Panc1 (cell line): Measurements from ENCODE around the gene PCMTD2. TPM values are rescaled to one million over a fixed set of nuclear protein-coding genes. Genes with fewer than 3 reads are reported as not detected.
"Not testable (repeated sequence)": the region's sequence is repeated elsewhere in the genome, so short reads cannot be mapped to it uniquely, and the experiment has no call there.

ENCODE experiments used
- ATAC-seq: fragments of 200-7000 bp; cut with Tn5 transposase; 2 replicates; pipeline ENCODE4 v1.9.1; 2020; ENCODE audit warnings: mild to moderate bottlenecking, moderate library complexity
- BruUV-seq: library from RNA; stranded (reverse); fragments of 400-500 nt; replicated peaks from 2 replicates; lab custom pipeline; 2021; lab: Mats Ljungman, UMichigan
- CTCF ChIA-PET: fragments of 300-600 bp; sonication (Branson Sonifier 250); formaldehyde crosslinking; loops from one replicate; lab custom pipeline; 2022; ENCODE audit warnings: antibody characterized with exemption; lab: Charles Lee
- POLR2A ChIA-PET: fragments of 300-600 bp; sonication (Branson Sonifier 250); formaldehyde crosslinking; loops from one replicate; lab custom pipeline; 2022; ENCODE audit warnings: antibody characterized with exemption; lab: Charles Lee
- DNase-seq: peaks from one replicate; pipeline ENCODE4 v3.0.0-alpha.2; 2010; ENCODE audit warnings: low read depth, low spot score
- H3K27ac ChIP-seq: 2 replicates; pipeline ENCODE4 v1.5.1; 2011; ENCODE audit warnings: mild to moderate bottlenecking, low read length, inconsistent platforms
- H3K27me3 ChIP-seq: fragments of 200-500 bp; sonication (Bioruptor generic); 2 replicates; pipeline ENCODE4 v1.6.0; 2014; ENCODE audit warnings: low read length, inconsistent platforms; ENCODE audit not compliant: control insufficient read depth, insufficient read depth
- H3K36me3 ChIP-seq: fragments of 200-500 bp; sonication (Bioruptor generic); 2 replicates; pipeline ENCODE4 v1.5.1; 2014; ENCODE audit warnings: inconsistent platforms, mild to moderate bottlenecking, low read length, moderate library complexity; ENCODE audit not compliant: control insufficient read depth, insufficient read depth
- H3K4me1 ChIP-seq: 2 replicates; pipeline ENCODE4 v1.5.1; 2011; ENCODE audit warnings: inconsistent platforms, mild to moderate bottlenecking, low read length, moderate library complexity; ENCODE audit not compliant: control insufficient read depth, insufficient read depth
- H3K4me3 ChIP-seq, 2 experiments: 2 replicates each; pipeline ENCODE4 v1.5.1; 2011 to 2012; ENCODE audit warnings: low read depth in 2 of 2, low read length in 2 of 2, mild to moderate bottlenecking in 2 of 2, inconsistent platforms in 1 of 2, moderate library complexity in 1 of 2
- H3K9me3 ChIP-seq: fragments of 200-500 bp; sonication (Bioruptor generic); 2 replicates; pipeline ENCODE4 v1.5.1; 2014; ENCODE audit warnings: low read depth, mild to moderate bottlenecking, inconsistent platforms, low read length, moderate library complexity; ENCODE audit not compliant: control insufficient read depth, insufficient read depth
- in situ Hi-C: cut with HindIII; loops from 2 replicates; pipeline ENCODE4 v1.10.0; 2016; ENCODE audit warnings: low sequenced_read_pairs, low pct_unique_long_range_greater_than_20kb
- intact Hi-C: fragments of 100-400 bp; cut with micrococcal nuclease; formaldehyde crosslinking; loops from one replicate; pipeline ENCODE4 v1.10.0; 2022; ENCODE audit not compliant: unreplicated experiment
- total RNA-seq: library from RNA; stranded (reverse); gene quantifications from one replicate; pipeline ENCODE4 v1.2.1, GENCODE V29; 2021; ENCODE audit not compliant: unreplicated experiment
- TF ChIP-seq, protein P1 (sequence below): fragments of 450-650 bp; IDR thresholded peaks from 2 replicates; pipeline ENCODE4 v1.5.1; 2017; ENCODE audit warnings: mild to moderate bottlenecking

The PCMTD2 gene
- total RNA-seq, 1 experiment from 2014 or later = 35.0 TPM

DNA sequence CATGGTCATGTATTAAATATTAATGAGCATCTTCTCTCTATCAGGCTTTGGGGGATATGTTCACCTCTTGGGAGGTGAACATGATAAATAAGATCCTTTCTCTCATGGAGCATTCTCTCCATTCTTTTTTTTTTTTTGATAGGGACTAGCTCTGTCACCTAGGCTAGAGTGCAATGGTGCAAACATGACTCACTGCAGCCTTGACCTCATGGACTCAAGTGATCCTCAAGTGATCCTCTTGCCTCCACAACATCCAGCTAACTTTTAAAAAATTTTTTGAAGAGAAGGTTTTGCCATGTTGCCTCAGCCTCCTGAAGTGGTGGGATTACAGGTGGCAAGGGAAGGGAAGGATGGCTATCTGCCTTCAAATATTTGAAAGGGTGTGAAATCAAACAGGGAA lies 59.8 kb downstream of the PCMTD2 start:
- H3K27ac ChIP-seq, BruUV-seq, H3K4me1 ChIP-seq, in situ Hi-C loops, intact Hi-C loops, ATAC-seq, H3K36me3 ChIP-seq, POLR2A ChIA-PET, CTCF ChIA-PET, H3K4me3 ChIP-seq, H3K27me3 ChIP-seq, H3K9me3 ChIP-seq, DNase-seq: not testable (repeated sequence)

DNA sequence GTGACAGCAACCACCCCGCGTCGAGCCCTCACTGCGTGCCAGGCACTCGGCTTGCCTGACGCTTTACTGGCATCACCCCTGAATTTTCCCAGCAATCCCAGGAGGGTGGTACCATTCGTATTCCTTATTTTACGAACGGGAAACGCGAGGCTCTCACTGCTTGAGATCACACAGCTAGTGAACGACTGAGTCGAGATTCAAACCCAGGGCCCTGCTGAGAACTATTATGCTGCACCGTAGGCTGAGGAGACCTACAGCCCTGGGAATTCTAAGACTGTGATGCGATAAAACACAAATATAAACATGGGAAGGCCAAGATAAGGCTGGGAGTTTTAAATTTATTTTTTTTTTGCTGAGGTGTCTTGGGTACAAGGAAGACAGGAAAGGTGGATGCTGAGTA lies 60.3 kb downstream of the PCMTD2 start:
- CTCF ChIA-PET, H3K27ac ChIP-seq, H3K27me3 ChIP-seq, intact Hi-C loops, in situ Hi-C loops, POLR2A ChIA-PET, H3K9me3 ChIP-seq, H3K4me3 ChIP-seq, BruUV-seq, H3K4me1 ChIP-seq, H3K36me3 ChIP-seq, DNase-seq: not testable (repeated sequence)
- peak; percentile 12; the same call in 1 of the 2 replicates for ATAC-seq

DNA sequence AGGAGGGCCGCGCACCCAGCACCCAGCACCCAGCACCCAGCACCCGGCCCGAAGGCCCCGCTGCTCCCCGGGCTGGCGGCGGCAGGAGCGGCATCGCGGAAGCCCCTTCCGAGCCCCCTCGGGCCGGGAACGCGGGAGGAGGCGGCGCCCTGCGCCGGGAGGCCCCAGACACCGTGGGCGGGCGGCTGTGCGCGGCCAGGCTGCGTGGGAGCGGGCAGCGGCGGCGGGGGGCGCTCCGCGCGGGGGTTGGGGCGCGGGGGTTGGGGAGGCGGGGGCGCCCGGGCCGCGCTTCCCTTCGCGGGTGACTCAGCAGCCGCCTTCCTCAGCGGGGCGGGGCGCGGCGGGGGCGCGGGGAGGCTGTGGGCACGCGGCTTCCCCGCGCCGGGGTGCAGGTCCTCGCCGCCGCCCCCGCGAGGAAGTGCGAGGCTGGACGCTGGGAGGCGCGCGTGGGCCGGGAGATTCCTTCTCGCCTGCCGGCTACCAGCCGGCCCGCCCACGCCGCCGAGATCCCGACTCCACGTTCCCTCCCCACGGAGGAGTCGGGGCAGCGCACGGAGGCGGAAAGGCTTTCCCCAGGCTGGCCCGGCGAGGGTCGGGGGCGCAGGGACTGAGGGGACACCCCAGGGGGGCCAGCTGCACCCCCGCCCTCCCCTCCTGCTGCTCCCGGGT lies 61.0 kb downstream of the PCMTD2 start:
- ATAC-seq = peak; percentile 83
- H3K27ac ChIP-seq, POLR2A ChIA-PET, DNase-seq, H3K9me3 ChIP-seq, CTCF ChIA-PET, in situ Hi-C loops, H3K36me3 ChIP-seq, H3K4me1 ChIP-seq, H3K27me3 ChIP-seq, BruUV-seq, intact Hi-C loops: not testable (repeated sequence)
- TF ChIP-seq, protein P1, sequence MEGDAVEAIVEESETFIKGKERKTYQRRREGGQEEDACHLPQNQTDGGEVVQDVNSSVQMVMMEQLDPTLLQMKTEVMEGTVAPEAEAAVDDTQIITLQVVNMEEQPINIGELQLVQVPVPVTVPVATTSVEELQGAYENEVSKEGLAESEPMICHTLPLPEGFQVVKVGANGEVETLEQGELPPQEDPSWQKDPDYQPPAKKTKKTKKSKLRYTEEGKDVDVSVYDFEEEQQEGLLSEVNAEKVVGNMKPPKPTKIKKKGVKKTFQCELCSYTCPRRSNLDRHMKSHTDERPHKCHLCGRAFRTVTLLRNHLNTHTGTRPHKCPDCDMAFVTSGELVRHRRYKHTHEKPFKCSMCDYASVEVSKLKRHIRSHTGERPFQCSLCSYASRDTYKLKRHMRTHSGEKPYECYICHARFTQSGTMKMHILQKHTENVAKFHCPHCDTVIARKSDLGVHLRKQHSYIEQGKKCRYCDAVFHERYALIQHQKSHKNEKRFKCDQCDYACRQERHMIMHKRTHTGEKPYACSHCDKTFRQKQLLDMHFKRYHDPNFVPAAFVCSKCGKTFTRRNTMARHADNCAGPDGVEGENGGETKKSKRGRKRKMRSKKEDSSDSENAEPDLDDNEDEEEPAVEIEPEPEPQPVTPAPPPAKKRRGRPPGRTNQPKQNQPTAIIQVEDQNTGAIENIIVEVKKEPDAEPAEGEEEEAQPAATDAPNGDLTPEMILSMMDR = peak; percentile 59
- 0 out of 4 replicates have a peak overlapping the region, but pooled peaks have one; percentile 16 for H3K4me3 ChIP-seq

DNA sequence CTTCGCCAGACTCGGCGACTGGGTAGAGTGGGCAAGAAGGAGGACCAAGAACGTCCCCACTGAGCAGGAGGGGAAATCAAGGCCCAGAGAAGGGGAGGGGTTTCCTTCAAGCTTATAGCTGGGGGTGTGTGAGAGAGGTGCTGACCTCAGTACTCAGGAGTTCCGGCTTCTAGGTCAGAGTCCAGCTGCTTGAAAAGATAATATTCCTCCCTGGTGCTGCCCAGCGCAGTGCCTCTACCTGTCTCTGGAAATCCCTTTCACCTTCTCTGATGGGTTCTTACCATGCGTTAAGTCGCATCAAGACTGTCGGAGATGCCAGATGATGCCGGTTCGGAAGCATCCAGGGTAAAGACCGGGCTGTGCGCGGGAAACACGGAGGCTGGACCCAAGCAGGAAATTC lies 61.8 kb downstream of the PCMTD2 start:
- in situ Hi-C loops, H3K4me1 ChIP-seq, DNase-seq: not testable (repeated sequence)

DNA sequence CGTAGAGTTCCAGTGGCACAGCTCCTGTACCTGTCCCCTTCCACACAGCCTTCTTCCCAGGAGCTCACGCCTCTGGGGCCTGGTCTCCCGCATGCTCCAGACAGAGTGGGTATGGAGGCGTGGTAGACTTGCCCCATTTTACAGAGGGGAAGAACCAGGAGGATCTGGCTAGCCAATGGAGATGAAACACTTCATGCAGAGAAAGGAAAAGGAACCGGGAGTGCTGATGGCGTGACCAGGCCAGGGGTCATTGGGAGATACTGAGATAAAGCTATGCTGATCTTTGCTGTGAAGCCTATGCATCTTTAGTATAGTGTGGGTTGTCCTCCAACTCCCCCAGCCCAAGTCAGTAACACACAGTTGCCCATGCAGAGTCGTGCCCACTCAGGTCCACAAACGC lies 62.5 kb downstream of the PCMTD2 start:
- H3K27ac ChIP-seq, H3K36me3 ChIP-seq, ATAC-seq, in situ Hi-C loops, BruUV-seq, DNase-seq, H3K4me1 ChIP-seq, H3K27me3 ChIP-seq, intact Hi-C loops, POLR2A ChIA-PET, H3K4me3 ChIP-seq, H3K9me3 ChIP-seq, CTCF ChIA-PET: not testable (repeated sequence)

More for the DNA sequence above, 61.8 kb downstream of the PCMTD2 start:
- H3K27ac ChIP-seq, BruUV-seq, CTCF ChIA-PET, H3K36me3 ChIP-seq, intact Hi-C loops, H3K9me3 ChIP-seq, H3K4me3 ChIP-seq, H3K27me3 ChIP-seq, POLR2A ChIA-PET, ATAC-seq: not testable (repeated sequence)

DNA sequence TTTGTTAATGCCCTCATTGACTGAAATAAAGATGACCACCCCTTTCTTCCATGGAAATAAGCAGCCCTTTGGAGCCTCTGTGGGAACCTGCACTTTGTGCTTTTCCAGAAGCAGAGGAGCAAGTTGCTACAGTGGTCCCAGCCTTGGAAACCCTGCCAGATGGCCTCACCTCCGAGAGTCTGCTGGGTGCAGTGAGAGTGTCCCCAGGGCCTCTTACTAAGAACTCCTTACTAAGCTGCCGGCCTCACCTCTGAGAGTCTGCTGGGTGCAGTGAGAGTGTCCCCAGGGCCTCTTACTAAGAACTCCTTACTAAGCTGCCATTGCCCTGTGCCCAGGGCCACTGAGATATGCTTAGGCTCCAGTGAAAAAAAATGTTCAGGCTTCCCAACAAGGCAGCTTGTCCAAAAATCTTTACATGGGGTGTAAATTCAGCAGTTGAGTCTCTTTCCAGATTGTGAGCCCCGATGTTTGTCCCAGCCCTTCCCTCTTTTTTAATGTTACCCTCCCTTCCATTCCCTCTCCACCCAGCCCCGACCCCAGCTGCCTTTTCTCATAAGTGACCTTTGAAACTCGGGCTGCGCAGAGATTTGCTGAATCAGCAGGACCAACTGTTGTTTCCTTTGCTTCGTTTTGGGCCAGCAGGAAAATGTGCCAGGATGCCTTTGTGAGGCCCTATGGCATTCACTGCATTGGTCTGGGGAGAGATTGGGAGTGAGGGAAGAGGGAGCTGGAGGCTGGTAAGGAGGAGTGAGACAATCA lies 66.7 kb downstream of the PCMTD2 start:
- in situ Hi-C loops, BruUV-seq, POLR2A ChIA-PET: not testable (repeated sequence)

More for the DNA sequence above, 66.7 kb downstream of the PCMTD2 start:
- H3K9me3 ChIP-seq, H3K27ac ChIP-seq, H3K36me3 ChIP-seq, H3K4me3 ChIP-seq, H3K27me3 ChIP-seq, H3K4me1 ChIP-seq, intact Hi-C loops, DNase-seq, CTCF ChIA-PET: not testable (repeated sequence)
- 0 out of 2 replicates have a peak, but pooled peaks have one; percentile 40 for ATAC-seq
